ENCODE results near the gene LRRC4C. TPM values are rescaled to one million over a fixed set of nuclear protein-coding genes. Genes with fewer than 3 reads are reported as not detected.

LRRC4C gene
- total RNA-seq, 1 experiment from 2014 or later: 0.12 TPM

DNA sequence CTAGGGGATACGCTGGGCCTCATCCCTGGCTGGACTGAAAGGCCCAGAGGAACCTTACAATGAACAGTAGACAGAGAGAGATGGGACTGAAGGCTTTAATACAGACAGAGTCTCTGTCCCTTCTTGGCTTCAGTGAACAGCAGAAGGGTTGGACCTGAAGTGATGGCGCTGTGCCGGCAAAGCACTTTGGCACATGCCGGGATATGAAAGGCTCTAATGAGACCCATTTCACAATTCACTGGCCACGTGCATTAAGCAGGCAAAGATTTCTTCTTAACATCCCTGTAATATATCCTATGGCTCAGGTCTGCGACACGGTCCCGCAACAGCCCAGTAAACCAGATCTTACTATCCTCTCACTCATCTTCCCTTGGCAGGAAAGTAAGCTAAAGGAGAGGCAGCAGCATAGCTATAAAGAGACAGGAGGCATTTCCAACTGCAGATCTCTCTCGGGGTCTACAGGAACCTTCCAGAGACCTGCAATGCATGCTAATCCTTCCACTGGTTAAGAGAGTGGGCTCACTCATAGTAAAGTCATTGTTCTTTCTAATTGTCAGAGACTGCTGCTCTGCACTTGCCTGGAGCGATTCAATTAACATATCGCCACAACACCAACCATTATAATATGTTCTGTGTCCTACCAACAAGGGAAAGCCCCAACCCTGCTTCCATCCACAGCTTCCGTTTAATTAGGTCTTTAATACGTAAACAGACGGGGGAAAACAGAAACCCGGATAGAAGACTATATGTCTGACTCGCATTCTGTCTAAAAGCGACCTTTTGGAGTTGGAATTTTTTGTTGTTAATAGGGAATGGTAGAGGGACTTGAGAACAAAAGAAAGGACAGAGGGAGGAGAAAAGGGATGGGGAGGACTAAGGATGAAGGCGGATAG, 1179.0 kb downstream of the LRRC4C start:
- no peak for DNase-seq (ENCODE audit: extremely low read depth, low read depth)

DNA sequence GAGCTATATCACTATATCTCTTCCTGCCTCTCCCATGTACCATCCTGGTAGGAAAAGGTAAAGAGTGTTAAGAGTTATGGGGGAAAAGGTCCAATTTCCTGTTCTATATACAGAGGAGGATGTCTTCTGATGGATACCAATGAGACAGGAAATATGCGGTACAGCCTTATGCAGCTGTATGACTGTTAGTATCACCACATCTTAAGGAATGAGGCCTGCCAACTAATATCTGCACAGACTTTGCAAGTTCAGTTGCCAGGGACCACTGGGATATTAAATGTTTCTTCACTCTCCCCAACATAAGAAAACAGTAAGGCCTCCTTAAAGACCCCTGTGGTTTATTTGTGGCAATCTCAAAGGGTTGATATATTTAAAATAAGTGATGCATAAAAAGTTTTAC, 1182.5 kb downstream of the LRRC4C start:
- DNase-seq (ENCODE audit: extremely low read depth, low read depth): no peak

DNA sequence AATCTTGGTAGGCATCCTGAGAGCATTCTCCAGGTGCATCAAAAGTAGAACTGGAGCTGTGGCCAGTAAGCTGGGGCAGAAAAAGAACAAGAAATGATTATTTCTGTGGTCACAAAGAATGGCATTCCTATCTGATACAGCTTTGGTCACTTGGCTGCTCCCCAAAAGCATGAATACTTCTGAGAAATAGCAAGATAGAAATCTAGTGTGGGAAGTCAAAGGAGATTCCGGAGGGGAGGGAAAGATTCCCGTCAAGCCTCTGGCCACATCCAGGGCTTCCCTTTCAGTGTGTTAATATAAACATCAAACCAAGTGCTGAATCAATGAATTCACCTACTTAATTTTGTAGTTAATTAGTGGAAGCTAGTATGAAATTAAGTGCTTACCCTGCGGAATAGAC, 1185.4 kb downstream of the LRRC4C start:
- no peak for DNase-seq (ENCODE audit: extremely low read depth, low read depth)

DNA sequence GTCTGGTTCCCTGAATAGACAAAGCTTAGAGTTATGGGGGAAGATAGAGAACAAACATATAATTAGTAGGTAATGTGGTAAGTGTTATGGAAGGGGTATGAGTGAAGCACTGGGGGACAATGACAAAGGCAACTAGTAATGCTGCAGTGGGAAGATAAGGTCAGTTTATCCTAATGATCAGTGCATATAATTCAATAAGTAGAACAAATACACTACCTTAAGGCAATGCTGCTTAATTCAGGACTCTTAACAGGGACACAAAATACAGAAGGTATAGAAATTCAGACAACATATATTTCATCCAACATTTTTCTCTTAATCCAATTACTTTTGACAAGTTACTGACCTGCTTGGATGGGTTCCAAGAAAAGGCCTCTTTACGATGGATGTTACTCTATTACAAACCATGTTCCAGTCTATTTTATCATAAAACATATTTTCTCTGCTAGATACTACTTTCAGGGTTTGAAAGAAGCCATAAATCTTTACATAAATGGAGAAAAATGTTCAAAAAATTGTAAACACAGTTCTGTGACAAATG, 1186.2 kb downstream of the LRRC4C start:
- DNase-seq (ENCODE audit: extremely low read depth, low read depth): no peak

DNA sequence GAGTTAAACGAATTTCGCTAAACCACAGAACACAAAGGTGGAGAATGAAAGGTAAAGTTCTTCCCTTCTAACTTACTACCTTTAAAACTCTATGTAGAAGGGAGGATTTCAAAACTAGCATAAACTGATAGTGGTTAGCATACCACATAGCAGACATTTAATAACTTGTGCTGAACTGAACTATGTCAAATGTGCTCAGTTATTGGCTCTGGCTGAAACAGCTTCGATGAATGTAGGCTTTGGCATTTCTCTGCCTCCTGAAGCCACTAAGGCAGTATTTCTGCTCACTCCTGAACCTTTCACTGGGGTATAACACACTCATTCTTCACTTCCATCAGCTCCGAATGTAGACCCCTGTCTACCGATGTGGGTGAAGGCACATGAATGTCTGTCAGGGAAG, 1188.1 kb downstream of the LRRC4C start:
- no peak for DNase-seq (ENCODE audit: extremely low read depth, low read depth)

DNA sequence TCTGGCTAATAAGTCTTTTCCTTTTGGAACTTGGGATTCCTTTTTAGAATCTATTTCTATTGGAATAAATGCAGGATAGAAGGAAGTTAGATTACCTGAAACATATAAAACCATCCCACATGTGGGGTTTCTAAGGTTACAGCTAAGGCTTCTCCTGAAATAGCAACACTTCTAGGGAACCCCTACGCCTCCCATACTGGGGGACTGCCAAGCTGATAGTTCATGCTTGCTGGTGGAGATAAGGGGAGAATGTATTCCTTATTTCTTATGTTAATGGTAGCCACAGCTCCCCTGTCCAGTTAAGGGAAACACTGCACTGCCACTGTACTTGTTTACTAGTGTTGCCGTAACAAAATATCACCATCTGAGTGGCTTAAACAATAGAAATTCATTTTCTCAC, 1189.6 kb downstream of the LRRC4C start:
- no peak for DNase-seq (ENCODE audit: extremely low read depth, low read depth)

DNA sequence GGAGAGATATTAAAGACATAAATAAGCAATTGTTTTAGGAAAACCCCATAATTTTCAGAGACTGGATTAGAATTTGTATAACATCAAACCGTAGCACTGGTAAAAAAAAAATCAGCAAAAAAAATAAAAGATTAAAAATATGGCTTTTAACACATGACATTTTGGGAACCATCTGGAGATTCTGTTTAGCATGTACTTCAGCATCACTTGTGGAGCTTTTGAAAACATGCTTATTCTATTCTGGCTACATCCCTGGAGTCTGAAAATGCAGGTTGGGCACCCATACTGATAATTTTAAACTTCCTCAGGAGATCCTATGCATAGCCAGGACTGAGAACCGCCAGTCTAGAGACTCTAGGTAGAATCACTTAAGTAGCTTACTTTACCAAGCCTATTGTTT, 1190.9 kb downstream of the LRRC4C start:
- DNase-seq (ENCODE audit: extremely low read depth, low read depth): no peak

DNA sequence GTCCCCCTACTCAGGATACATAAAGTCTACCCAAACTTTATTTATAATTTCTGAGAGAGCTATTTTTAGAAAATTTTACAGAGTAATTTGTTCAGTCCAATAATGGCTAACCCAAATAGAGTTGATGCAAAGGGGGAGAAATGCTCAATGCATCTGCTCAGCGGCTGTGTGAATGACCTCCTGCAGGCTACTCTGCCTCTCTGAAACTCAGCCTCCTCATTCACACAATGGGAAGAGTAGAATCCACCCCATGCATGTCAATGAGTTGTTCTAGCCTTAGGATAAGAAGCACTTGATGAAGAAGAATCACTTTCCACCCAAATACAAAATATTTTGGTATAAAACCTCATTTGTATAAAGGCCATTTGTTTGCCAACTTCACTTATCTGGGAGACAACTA, 1204.0 kb downstream of the LRRC4C start:
- DNase-seq (ENCODE audit: extremely low read depth, low read depth): no peak

DNA sequence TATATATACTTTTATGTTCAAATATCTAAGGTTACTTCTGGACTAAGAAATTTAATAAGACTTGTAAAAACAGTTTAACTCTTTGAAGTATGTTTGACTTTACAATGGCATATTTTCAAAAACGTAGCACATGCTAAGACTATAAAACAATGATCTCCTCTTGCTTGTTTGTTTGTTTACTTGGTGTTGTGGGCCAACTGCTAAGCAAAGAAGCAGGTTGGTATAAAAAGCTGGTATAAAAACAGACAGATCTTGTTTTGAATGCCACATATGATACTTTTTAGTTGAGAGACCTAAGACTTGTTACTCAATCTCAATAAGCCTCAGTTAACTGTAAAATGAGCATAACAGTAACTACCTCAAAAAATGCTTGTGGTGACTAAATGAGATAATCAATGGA, 1206.3 kb downstream of the LRRC4C start:
- no peak for DNase-seq (ENCODE audit: extremely low read depth, low read depth)

DNA sequence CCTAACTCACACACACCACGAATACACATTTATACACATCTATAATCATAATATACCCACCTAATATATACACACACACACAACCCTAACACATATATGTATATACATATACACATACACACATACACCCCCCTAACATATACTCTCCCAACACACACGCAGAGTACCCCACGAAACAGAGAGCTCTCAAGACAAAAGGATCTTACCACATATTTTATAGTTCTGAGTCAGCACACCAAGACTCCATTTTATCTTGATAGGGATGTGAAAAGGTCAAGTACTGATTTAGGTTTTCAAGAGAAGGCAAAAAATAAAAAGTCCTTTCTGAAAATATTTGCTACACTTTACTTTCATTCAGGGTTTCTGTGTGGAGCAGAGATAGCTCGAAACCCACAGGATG, 1207.2 kb downstream of the LRRC4C start:
- no peak for DNase-seq (ENCODE audit: extremely low read depth, low read depth)

DNA sequence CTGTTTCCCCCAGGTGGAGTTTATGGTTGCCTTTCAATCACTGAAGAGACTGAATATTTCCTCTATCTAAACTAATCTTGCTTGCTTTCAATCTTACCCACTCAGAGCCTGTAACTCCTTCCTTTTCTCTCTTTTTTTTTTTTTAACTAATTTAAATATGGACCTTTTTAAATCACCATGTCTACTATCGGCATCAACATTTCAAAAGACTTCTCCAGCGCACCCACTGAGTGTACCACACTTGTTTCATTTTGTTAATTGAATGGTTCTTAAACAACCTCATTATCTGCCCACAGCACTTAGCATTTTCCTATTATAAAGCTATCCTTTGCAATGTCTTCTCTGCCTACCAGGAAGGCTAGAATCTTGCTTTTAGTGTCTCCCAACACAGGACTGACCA, 1212.5 kb downstream of the LRRC4C start:
- no peak for DNase-seq (ENCODE audit: extremely low read depth, low read depth)

DNA sequence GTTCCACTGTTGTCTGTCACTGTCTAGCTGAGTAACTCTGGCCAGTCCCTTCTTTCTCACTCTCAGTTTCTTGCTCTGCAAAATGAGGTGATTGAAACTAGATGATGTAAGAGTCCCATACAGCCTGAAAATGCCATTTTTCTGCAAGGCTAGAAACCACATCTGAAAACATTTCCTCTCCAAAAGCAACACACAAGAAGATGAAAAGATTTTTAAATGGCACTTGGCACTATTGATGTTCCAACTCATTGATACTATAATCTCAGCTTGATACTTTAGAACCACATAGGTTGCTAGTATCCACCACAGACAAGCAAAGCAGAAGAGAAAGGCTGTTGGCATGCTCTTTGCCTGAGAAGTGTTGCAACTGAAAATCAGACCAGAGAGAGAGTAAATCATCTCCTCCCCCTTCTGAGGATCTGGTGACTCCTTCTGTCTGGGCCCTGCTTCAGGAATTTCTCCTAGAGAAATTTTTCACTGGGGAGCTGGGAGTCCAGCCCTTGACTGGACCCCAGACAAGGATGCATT, 1217.9 kb downstream of the LRRC4C start:
- no peak for DNase-seq (ENCODE audit: extremely low read depth, low read depth)

DNA sequence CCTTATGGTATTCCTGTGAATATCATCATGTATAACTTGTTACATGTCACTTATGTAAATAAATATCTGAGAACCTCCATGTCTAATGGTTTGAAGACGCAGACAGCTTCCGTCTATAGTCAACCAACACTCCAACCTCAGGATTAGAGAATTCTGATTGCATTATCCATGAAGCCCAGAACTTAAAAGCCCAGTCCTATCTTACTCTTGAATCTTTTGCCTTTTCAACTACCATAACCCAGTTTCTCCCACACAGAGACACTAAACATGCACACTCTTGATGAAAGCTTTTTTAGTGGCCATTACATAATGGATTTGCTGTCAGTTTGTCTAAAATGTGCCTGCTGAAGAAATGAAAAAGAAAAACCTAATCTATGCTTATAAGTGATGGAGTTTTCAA, 1219.2 kb downstream of the LRRC4C start:
- no peak for DNase-seq (ENCODE audit: extremely low read depth, low read depth)

DNA sequence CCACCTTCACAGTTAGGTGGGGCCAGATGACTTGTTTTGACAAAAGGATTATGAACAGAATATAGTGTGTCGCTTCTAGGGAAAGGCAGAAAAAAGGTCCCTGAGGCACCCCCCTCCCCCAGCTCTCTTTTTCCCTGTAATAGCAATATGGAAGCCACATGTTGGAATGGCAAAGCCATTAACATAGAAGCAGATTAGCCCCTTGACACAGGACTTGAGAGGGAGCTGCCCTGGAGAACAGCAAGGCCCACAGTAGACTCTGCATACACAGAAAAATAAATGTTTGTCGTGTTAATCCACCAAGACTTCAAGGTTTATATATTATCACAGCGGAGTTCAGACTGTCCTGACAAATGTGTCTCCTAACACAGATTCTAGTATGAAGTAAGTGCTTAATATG, 1222.9 kb downstream of the LRRC4C start:
- no peak for DNase-seq (ENCODE audit: extremely low read depth, low read depth)

DNA sequence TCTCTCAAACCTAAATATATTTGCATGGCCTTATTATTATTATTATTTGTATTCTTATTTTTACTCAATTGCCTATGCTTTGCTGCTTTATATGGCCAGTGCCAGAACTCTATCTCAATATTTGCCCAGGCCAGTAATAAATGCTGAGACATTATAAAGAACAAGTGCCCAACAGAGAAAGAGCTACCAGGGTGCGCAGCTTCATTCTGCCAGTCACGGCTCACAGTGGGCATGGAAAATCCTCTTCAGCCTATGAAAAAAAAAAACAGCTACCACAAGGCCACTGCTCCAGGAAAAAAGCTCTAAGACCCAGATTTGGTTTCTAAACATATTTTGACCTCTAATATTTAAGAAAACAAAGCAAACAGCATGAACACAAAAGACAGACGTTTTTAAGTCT, 1223.6 kb downstream of the LRRC4C start:
- no peak for DNase-seq (ENCODE audit: extremely low read depth, low read depth)

DNA sequence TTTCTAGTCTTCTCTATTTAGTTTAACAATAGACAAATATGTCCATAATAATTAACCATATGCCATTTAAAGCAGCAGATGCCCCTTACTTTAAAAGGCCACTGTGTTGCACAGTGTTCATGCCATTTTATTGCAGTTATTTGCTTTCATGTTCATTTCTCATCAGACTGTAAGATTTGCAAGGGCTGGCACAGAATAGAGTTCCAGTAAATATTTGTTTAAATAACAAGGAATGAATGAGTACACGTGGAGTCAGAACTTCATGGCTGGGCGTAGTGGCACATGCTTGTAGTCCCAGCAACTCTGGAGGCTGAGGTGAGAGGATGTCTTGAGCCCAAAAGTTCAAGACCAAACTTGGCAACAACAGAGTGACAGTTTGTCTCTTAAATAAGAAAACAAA, 1228.6 kb downstream of the LRRC4C start:
- DNase-seq (ENCODE audit: extremely low read depth, low read depth): no peak

DNA sequence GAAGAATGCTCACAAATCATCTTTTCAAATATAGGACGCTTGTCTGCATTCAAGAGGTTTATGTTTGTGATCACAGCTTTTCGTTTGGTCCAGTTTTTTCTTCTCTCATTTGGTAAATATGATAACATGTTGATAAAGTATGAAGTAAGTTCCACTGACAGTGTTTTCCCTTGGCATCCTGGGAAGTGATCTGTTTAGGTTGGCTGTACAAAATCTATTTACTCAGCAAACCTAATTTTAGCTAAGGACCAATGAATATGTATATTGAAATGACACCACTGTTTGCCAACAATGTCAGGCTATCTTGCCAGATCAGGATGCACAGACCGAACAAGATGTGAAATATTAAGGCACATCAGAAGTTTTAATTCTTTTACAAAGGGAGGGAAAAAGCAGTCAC, 1230.8 kb downstream of the LRRC4C start:
- DNase-seq (ENCODE audit: extremely low read depth, low read depth): no peak

DNA sequence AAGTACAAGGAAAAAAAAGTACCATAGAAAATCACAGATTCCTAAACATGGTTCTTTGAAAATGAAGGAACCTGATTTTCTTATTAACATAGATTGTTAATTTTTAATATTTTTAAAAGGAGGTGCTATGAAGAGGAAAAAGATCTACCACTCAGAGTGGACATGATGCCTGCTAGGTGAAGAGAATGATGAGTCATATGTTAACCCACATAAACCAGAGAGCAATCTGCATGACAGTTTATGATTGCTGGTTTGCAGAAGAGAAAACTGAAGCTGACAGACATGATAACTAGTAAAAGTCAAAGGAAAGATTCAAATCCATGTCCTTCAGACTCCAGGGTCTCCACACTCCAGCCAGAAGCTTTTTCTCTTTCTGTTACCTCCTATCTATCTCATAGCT, 1231.7 kb downstream of the LRRC4C start:
- DNase-seq (ENCODE audit: extremely low read depth, low read depth): no peak

DNA sequence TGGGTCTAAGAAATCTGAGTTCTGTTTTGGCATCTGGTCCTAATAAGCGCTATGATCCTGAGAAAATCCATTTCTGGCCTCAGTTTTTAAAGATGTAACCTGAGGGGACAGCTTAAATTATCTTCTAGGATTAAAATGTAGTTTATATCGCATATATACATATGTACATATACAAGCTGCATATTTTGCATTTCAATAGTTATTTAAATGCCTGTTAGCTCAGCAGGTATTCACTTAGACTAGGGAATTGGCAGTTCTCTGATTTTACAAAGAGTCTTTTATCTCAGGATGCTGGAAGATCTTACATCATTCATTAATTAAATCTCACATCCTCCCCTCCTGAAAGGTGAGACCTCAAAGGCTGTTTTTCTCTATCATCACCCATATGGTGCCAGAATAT, 1232.8 kb downstream of the LRRC4C start:
- DNase-seq (ENCODE audit: extremely low read depth, low read depth): no peak

DNA sequence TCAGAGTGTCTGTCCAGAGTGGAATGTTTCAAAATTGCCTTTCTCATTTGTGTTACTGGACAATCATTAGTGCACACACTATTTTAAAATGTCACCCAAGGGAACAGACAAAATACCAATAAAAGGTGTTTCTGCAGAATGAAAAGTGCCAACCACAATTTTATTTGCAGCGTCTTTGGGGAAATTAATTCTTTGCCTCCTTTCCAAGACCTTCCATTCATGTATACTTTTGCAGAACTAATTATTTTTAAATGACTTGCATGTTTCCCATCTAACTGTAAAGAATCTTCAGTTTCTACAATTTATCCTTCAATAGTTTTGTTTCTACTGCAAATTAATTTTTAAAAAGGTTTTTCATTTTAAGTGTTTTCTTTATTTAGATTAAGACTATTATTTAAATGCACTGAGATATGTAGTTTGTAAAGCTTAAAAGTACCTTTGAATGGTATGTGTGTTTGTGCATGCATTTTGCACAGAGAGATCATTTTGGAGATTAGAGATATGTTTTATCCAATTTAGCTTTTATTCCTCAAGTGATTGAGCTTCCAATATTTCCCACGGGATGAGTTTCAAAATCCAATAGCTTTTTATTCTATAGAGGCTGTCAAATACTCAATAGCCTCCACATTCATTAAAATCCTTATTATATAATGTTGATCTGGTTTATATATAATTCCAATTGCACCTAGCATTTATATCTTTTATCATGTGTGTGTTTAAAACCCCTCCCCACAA, 1235.7 kb downstream of the LRRC4C start:
- DNase-seq (ENCODE audit: extremely low read depth, low read depth): no peak

DNA sequence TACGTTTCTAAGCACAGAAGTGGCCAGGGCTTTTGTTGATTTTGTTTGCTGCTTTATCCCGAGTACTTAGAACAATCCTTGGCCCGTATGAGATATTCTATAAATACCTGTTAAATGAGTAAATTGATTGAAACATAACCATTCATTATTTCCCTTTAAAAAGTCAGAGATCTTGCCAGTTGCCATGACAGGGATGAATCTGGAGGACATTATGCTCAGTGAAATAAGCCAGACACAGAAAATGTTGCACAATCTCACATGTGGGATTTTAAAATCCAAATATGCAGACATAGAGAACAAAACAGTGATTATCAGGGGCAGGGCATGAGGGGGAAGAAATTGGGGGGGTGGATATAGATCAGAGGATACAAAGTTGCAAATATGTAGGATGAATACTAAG, 1240.1 kb downstream of the LRRC4C start:
- no peak for DNase-seq (ENCODE audit: extremely low read depth, low read depth)

DNA sequence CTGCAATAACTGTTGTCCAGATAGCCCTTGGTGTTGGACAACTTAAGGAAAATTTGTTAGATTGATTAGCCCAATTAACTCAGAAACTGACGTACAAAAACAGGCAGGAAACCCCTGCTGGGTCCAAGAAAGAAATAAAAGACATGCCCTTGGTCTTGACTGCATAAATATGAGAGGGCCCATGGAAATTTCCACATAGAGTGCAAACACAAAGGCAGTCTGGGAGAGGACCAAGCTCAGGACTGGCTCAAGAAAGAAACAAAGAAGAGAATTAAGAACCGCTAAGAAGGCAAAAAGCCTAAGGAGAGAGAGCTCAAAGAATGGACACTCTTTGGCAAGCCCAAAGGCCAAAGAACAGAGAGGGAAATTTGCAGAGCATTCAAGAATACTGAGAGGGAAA, 1243.9 kb downstream of the LRRC4C start:
- DNase-seq (ENCODE audit: extremely low read depth, low read depth): no peak

Data from NCI-H460 (cell line).